B cell (primary cell): ENCODE measurements around the gene DNAH2. TPM values are rescaled to one million over a fixed set of nuclear protein-coding genes. Genes with fewer than 3 reads are reported as not detected.

ENCODE experiments used
- ATAC-seq: fragments of 200-7000 bp; cut with Tn5 transposase; one replicate; pipeline ENCODE4 v1.10.0; 2021; ENCODE audit warnings: low read depth, mild to moderate bottlenecking, moderate number of reproducible peaks, moderate library complexity
- CTCF ChIA-PET: fragments of 350-600 bp; sonication (Branson Sonifier 250); formaldehyde crosslinking; loops from one replicate; lab custom pipeline; 2021; ENCODE audit warnings: antibody characterized with exemption, inconsistent platforms; lab: Charles Lee
- POLR2A ChIA-PET: fragments of 350-600 bp; sonication (Branson Sonifier 250); formaldehyde crosslinking; loops from one replicate; lab custom pipeline; 2021; ENCODE audit warnings: antibody characterized with exemption; lab: Charles Lee
- DNase-seq: peaks from one replicate; pipeline ENCODE4 v3.0.0; 2013
- H2AFZ ChIP-seq: 2 replicates; pipeline ENCODE4 v1.6.1; 2012; ENCODE audit warnings: mild to moderate bottlenecking, low read depth, low read length; ENCODE audit not compliant: insufficient read depth, poor library complexity, severe bottlenecking
- H3K27ac ChIP-seq, 2 donors: 1 replicate in 1 of 2; 2 replicates in 1 of 2; pipeline ENCODE4 v1.5.1; 2012 to 2013; ENCODE audit warnings: low read length in 2 of 2, mild to moderate bottlenecking in 2 of 2, moderate library complexity in 1 of 2
- H3K27me3 ChIP-seq, 4 experiments: fragments of 200-600 bp in 1 of 4; sonication (generic) in 1 of 4; replicated peaks in 1 of 4; 1 replicate in 2 of 4; 2 replicates in 2 of 4; pipeline versions ENCODE4 v1.6.1 to v1.7.0; 2013 to 2016; ENCODE audit warnings: low read length in 3 of 4, mild to moderate bottlenecking in 2 of 4, mixed read lengths in 1 of 4, moderate library complexity in 1 of 4; ENCODE audit not compliant: insufficient read depth in 4 of 4, control insufficient read depth in 3 of 4; ENCODE audit errors: control extremely low read depth in 1 of 4
- H3K36me3 ChIP-seq, 2 experiments: replicated peaks in 1 of 2; 1 replicate in 1 of 2; 2 replicates in 1 of 2; pipeline versions ENCODE4 v1.6.1 to v1.7.1; 2013; ENCODE audit warnings: low read length in 1 of 2; ENCODE audit not compliant: insufficient read depth in 2 of 2, control insufficient read depth in 1 of 2; ENCODE audit errors: control extremely low read depth in 1 of 2, extremely low read depth in 1 of 2
- H3K4me1 ChIP-seq, 2 donors: fragments of 200-600 bp in 1 of 2; sonication (generic) in 1 of 2; 1 replicate in 1 of 2; 2 replicates in 1 of 2; pipeline versions ENCODE4 v1.5.1 to v1.6.1; 2013 to 2017; ENCODE audit warnings: low read length in 2 of 2; ENCODE audit not compliant: control insufficient read depth in 2 of 2, insufficient read depth in 2 of 2
- H3K4me2 ChIP-seq: replicated peaks from 2 replicates; pipeline ENCODE3; 2012; ENCODE audit warnings: mild to moderate bottlenecking, low read depth, low read length; ENCODE audit not compliant: poor library complexity, severe bottlenecking
- H3K4me3 ChIP-seq, 5 experiments: fragments of 200-600 bp in 1 of 5; sonication (generic) in 1 of 5; 1 replicate in 3 of 5; 2 replicates in 2 of 5; pipeline versions ENCODE4 v1.5.1 to v1.7.0; 2011 to 2016; ENCODE audit warnings: low read length in 4 of 5, mild to moderate bottlenecking in 4 of 5, low read depth in 2 of 5, control low read depth in 1 of 5, moderate library complexity in 1 of 5; ENCODE audit not compliant: insufficient read depth in 1 of 5; ENCODE audit errors: control extremely low read depth in 1 of 5, extremely low read depth in 1 of 5
- H3K79me2 ChIP-seq: fragments of 200-600 bp; sonication (generic); one replicate; pipeline ENCODE4 v1.6.0; 2016; ENCODE audit warnings: low read length; ENCODE audit not compliant: control insufficient read depth, insufficient read depth
- H3K9ac ChIP-seq: fragments of 200-600 bp; sonication (generic); 2 replicates; pipeline ENCODE4 v1.6.1; 2017; ENCODE audit warnings: mild to moderate bottlenecking, low read length, moderate library complexity
- H3K9me3 ChIP-seq, 3 donors: one replicate each; pipeline versions ENCODE4 v1.6.1 to v1.7.1; 2013; ENCODE audit warnings: low read length in 2 of 3; ENCODE audit not compliant: control insufficient read depth in 2 of 3, insufficient read depth in 1 of 3; ENCODE audit errors: control extremely low read depth in 1 of 3
- H4K20me1 ChIP-seq: 2 replicates; pipeline ENCODE4 v1.6.0; 2012; ENCODE audit warnings: mild to moderate bottlenecking, low read length; ENCODE audit not compliant: insufficient read depth, control insufficient read depth, poor library complexity, severe bottlenecking
- H3K27ac Mint-ChIP-seq: one replicate; pipeline ENCODE4 v1.8.0; 2021; ENCODE audit warnings: mixed read lengths
- H3K27me3 Mint-ChIP-seq: one replicate; pipeline ENCODE4 v1.8.0; 2021; ENCODE audit warnings: mixed read lengths
- H3K4me1 Mint-ChIP-seq: one replicate; pipeline ENCODE4 v1.8.0; 2021; ENCODE audit warnings: mixed read lengths
- H3K4me3 Mint-ChIP-seq: one replicate; pipeline ENCODE4 v1.8.0; 2021; ENCODE audit warnings: mixed read lengths
- H3K9me3 Mint-ChIP-seq: one replicate; pipeline ENCODE4 v1.8.0; 2022; ENCODE audit warnings: mixed read lengths; ENCODE audit not compliant: insufficient read depth
- EZH2 ChIP-seq: IDR thresholded peaks from 2 replicates; pipeline ENCODE4 v1.6.1; 2012; ENCODE audit warnings: borderline replicate concordance, low read depth, mild to moderate bottlenecking, moderate library complexity, low read length; ENCODE audit not compliant: insufficient read depth, poor library complexity, severe bottlenecking
- WGBS: methylation state at CpG from one replicate; pipeline ENCODE4 v1.1.5; 2013; ENCODE audit warnings: missing lambda C conversion rate; ENCODE audit not compliant: insufficient coverage; 5-methylcytosine and 5-hydroxymethylcytosine counted together
- intact Hi-C: fragments of 100-400 bp; cut with micrococcal nuclease; formaldehyde crosslinking; loops from one replicate; pipeline ENCODE4 v1.10.0; 2022
- polyA plus RNA-seq: library from polyadenylated mRNA; depleted of rRNA; stranded (reverse); fragments of >200 nt; gene quantifications from 2 replicates; pipeline ENCODE4 v1.2.3, GENCODE V29; 2012
- total RNA-seq, 2 donors: library from RNA; stranded (reverse); fragments of 120-200 nt in 1 of 2; gene quantifications; 1 replicate in 1 of 2; 2 replicates in 1 of 2; pipeline versions ENCODE4 v1.2.3 to v1.2.4, GENCODE V29; 2013 to 2022
- TF ChIP-seq, protein P1 (sequence below): fragments of 200-600 bp; IDR thresholded peaks from one replicate; pipeline ENCODE4 v1.8.0; 2022; ENCODE audit warnings: antibody characterized with exemption, mild to moderate bottlenecking

The DNAH2 gene
- total and polyA plus RNA-seq, 2 donors (not counting 1 experiment from before 2014, with no cell fraction given), result 0.03 TPM; not detected in 1

DNA sequence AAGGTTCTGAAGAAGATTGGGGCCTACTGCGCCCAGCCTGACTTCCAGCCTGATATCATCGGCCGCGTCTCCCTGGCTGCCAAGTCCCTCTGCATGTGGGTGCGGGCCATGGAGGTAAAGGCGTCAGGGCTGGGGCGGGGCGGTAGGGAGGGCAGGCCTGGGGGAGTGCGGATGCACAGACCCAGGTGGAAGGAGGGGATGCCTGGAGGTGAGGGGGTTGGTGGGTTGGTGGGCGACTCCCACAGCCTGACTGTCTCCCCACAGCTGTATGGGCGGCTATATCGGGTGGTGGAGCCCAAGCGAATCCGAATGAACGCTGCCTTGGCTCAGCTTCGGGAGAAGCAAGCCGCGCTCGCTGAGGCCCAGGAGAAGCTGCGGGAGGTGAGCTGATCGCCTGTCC is 89.7 kb downstream of the DNAH2 start:
- no peak overlapping the region for H3K4me2 ChIP-seq
- WGBS, result 96% methylated on average over 21 of the region's 21 CpGs
- H3K9me3 ChIP-seq, result no peaks in the 10 kb centered on the region
- no peaks in the 10 kb centered on the region for H3K79me2 ChIP-seq
- no peaks in the 10 kb centered on the region for H3K36me3 ChIP-seq
- peaks cover 0 to 5% (median 0%) of the 10 kb centered on the region in 4 experiments for H3K27me3 ChIP-seq
- CTCF ChIA-PET, result no interaction called here
- ATAC-seq (no peak), DNase-seq (no peak)
- no peak for TF ChIP-seq EZH2
- TF ChIP-seq, protein P1, sequence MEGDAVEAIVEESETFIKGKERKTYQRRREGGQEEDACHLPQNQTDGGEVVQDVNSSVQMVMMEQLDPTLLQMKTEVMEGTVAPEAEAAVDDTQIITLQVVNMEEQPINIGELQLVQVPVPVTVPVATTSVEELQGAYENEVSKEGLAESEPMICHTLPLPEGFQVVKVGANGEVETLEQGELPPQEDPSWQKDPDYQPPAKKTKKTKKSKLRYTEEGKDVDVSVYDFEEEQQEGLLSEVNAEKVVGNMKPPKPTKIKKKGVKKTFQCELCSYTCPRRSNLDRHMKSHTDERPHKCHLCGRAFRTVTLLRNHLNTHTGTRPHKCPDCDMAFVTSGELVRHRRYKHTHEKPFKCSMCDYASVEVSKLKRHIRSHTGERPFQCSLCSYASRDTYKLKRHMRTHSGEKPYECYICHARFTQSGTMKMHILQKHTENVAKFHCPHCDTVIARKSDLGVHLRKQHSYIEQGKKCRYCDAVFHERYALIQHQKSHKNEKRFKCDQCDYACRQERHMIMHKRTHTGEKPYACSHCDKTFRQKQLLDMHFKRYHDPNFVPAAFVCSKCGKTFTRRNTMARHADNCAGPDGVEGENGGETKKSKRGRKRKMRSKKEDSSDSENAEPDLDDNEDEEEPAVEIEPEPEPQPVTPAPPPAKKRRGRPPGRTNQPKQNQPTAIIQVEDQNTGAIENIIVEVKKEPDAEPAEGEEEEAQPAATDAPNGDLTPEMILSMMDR, result no peak
- Mint-ChIP-seq H3K4me3 (no peak overlapping the region), H3K9me3 (no peaks in the 10 kb centered on the region), H3K27ac (no peak overlapping the region), H3K4me1 (no peaks in the 10 kb centered on the region), H3K27me3 (peaks cover 36% of the 10 kb centered on the region)
- H2AFZ ChIP-seq, result no peak overlapping the region
- POLR2A ChIA-PET, result no interaction called here
- no peak overlapping the region for H3K9ac ChIP-seq
- no peak overlapping the region for H3K27ac ChIP-seq
- H3K4me3 ChIP-seq, result no peak overlapping the region
- intact Hi-C loops, result no loop called here
- H4K20me1 ChIP-seq, result no peaks in the 10 kb centered on the region
- no peaks in the 10 kb centered on the region for H3K4me1 ChIP-seq

DNA sequence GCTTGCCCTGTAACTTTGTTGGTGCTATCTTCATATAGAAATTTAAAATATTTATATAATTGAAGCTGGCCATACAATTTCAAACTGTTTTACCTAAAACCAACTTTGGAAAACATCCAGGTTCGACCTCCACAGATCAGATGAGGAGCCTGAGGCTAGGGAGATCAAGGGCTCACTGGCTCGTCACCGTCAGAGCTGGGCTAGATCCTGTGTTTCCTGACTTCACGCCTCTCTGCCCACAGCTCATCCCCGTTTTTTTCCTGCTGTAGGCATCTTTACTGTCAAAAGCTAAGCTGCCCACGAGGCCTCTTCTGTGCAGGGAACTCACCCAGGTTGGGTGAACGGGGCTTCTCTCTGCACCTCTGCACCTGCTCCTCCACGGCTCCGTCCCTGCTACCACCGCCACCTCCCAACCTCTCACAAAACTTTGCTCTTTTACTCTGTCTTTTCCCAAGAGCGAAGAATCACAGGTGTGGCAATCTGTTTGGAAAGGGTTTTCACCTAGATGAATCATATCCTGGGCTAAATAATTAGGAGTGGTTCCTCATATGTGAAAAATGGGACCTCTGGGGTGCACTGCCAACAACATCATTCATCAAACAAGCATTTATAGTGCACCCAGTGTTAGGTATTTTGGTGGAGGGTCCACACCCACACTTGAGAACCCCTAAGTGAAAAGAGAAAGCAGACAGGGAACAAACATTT is 91.7 kb downstream of the DNAH2 start:
- no peak for ATAC-seq
- 71% methylated on average over 6 of the region's 11 CpGs for WGBS

More for the DNA sequence above, 91.7 kb downstream of the DNAH2 start:
- no peak overlapping the region for H3K27ac ChIP-seq
- Mint-ChIP-seq H3K4me3 (no peak overlapping the region), H3K4me1 (no peaks in the 10 kb centered on the region), H3K27ac (no peak overlapping the region), H3K27me3 (peaks cover 25% of the 10 kb centered on the region), H3K9me3 (no peaks in the 10 kb centered on the region)
- no peak overlapping the region for H2AFZ ChIP-seq
- no peak overlapping the region for H3K9ac ChIP-seq
- no peaks in the 10 kb centered on the region for H3K4me1 ChIP-seq
- no peak overlapping the region for H3K4me2 ChIP-seq
- no peaks in the 10 kb centered on the region for H3K36me3 ChIP-seq
- peaks cover 0 to 5% (median 0%) of the 10 kb centered on the region in 4 experiments for H3K27me3 ChIP-seq
- H4K20me1 ChIP-seq, result no peaks in the 10 kb centered on the region
- DNase-seq, result no peak
- intact Hi-C loops, result no loop called here
- no peak for TF ChIP-seq EZH2
- TF ChIP-seq, protein P1, result no peak
- no peak overlapping the region for H3K4me3 ChIP-seq
- no peaks in the 10 kb centered on the region for H3K9me3 ChIP-seq
- ChIA-PET POLR2A (no interaction called here), CTCF (no interaction called here)
- H3K79me2 ChIP-seq, result no peaks in the 10 kb centered on the region
